ENCODE measurements around the gene PIM3.
A peak's percentile ranks its signal among the peaks of the same experiment; 100 is the strongest.

The PIM3 gene

DNA sequence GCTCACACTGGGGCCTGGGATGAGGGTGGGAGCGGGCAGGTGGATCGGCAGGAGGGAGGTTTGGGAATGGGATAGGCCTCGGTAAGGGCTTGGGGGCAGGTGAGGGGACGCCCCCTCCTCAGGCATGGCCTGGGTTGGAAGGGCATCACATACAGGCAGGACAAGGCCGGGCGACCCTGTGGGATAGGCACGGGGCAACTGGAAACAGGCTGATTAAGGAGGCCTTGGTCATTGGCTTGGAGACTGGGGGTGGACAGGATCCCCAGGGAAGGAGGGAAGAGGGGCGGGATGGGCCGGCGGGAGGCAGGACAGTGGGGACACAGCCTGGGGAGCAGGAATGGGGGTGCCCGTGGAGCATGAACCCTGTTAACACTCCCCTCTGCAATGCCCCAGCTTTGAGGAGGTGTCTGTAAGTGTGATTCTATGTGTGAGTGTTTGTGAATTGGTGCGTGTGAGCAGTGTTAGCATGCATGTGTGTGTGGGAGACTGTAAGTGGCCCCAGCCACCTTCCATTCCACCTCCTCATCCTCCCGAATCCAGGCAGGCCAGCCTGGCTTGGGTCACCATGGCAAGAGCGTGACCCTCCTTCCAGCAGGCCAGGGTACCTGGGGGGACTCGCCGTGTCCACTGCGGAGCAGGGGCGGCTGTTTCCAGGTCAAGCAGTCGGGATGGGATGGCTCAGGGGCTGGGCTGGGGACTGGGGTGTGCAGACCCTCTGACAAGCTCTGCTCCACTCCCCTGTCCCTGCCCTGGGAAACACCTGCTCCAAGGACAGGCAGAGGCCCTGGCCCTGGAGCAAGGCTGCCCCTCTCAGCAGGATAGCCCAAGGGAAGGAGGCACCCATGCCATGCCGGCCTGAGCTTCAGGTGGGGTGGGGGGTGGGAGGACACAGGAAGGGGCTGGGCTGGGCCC, 3.4 kb upstream of the PIM3 start:
- no peak for DNase-seq

DNA sequence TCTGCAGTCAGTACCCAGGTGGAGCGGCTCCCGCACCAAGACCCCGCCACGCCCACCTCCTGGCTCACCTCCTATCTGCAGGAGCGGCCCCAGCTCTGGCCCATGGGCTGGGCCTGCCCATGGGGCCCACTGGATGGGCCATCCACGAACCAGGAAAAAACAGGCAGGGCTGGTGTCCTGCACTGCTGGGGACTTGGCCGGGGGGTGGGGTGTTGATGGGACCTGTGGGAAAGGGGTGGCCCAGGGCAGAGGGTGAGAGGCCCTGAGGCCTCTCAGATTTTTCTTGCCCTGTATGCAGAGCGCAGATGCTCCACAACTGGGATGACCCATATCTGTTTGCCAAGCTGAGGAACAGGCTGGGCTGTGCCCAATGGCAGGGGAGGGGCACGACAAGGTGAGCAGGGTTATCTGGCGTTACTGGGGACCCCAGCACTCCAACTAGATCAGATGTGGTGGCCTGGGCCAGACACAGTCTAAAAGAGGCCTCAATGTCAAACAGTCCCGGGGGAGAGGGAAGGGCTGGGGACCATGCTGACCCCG, 2.7 kb upstream of the PIM3 start:
- DNase-seq: no peak

DNA sequence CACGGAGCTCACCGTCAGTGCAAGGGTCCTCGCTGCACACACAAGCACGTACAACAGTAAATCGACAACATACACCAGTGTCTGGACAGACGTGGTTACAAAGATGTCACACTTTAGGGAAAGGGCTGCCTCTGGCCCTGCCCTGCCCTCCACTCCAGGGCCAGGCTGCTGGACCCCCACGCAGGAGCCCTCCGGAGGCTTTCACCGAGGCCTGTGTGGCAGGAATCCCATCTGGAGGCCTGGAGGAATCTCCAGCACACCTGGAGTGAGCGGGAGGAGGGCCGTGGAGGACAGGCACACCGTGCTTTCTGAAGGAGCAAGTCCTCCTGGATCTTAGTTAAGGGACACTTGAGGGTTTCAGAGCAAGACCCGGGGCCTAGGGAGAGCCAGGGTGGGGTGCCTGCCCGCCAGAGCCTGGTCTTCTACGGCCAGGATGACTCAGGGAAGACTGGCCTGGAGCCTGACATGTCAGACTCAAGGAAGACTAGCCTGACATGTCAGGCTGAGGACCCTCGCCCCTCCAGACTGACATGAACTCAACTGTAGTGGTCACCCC, 2.1 kb upstream of the PIM3 start:
- no peak for DNase-seq

DNA sequence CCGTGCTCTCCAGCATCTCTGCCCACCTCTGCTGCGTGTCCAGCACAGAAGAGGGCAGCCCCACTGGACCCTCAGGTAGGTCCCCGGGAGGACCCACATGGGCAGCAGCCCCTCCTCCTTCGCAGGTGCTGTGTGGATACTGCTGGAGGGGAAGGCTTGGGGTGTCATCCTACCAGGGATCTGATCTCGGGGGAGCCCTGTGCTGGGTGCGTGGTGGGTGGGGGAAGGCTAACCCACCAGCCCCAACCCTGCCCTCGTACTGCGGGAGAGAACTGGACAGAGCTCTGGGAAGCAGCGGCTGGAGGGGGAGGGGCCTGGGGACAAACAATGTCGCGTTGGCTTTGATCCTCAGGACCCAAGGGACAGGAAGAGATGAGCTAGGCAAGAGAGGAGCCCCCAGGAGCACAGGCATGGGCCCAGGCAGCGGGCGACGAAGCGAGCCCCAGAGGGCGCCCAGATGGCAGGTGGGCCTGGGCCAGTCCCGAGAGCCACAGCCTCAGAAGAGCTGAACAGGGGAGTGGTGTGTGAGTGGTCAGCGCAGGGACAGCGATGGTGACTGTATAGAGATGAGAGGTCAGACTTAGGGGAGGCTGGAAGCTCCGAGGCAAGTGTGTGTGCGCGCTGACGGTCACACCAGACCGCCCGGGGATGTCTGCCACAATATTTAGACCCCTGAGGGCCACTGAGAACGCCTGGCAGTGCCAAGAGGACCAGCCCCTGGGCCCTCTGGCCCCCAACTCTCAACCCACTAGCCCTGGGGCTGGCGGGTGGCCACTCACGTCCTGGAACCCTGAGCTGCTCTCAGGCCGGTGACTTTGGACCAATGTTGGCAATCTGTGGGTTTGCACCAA, 1.4 kb upstream of the PIM3 start:
- no peak for DNase-seq

DNA sequence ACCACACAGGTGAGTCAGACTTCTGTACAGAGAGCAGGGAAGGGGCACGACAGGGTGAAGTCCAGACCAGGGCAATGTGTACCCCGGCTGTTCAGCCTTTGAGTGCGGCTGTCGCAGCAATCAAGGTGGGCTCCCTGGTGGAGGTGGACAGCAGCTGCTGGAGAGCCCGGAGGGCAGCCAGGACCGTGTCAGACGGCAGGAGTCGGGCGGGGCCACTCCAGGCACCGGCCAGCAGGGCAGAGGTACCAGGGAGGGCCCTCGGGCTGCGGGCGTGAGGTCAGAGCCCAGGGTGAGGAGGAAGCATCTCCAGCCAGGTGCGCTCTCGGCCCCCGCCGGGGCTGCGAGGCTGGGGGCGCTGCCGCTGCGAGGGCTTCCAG, 802 bp upstream of the PIM3 start:
- no peak for DNase-seq

DNA sequence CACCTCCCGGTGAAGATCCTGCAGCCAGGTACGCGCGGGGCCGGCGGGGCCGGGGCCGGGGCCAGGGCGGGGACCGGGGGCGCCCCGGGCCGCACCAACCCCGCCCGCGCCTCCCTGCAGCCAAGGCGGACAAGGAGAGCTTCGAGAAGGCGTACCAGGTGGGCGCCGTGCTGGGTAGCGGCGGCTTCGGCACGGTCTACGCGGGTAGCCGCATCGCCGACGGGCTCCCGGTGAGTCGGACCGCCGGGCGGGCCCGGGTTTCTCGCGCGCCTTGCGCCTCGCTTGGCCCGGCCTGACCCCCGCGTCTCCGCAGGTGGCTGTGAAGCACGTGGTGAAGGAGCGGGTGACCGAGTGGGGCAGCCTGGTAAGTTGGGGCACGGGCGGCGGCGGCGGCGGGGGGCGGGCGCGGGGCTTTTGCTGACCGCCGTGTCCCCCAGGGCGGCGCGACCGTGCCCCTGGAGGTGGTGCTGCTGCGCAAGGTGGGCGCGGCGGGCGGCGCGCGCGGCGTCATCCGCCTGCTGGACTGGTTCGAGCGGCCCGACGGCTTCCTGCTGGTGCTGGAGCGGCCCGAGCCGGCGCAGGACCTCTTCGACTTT, 531 bp downstream of the PIM3 start:
- peak; percentile 80 for DNase-seq

DNA sequence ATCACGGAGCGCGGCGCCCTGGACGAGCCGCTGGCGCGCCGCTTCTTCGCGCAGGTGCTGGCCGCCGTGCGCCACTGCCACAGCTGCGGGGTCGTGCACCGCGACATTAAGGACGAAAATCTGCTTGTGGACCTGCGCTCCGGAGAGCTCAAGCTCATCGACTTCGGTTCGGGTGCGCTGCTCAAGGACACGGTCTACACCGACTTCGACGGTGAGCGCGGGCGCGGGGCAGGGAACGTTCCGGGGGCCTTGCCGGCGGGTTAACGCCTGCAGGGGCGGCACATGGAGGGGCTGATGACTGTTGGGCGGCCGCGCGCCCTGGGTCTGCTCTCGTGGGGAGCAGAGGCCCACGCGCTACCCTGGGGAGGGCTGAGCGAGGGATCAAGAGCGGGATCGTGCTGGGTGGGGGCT, 1.0 kb downstream of the PIM3 start:
- peak; percentile 70 for DNase-seq

DNA sequence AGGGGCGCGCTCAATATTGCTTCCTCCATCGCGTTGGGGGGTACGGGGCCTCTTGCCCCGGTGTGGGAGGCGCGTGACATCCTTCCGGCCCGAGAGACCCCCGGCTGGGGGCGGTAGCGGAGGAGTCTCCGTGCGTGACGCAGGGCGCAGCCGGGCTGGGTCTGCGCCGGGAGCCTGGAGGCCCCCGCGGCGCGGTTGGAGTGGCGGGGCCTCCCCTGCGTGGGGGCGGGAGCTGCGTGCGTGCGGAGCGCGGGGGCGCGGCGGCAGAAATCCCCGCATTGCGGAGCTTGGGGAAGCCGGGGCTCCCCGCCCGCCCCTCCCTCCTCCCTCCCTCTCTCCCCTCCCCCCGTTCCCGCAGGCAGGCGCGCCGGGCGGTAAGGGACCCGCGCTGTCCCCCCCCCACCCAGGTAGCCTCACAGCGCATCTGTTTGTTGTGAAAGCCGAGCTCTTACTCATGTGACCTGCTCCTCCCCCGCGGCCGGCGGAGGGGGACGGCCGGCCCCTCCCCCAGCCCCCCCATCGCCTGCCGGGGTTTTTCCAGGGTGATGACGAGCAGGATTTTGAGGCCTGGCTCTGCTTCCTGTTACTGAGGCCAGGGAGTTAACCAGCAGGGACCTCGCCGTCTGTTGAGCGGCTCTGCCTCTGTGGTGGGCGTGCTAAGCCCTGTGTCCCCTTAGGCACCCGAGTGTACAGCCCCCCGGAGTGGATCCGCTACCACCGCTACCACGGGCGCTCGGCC, 1.6 kb downstream of the PIM3 start:
- DNase-seq: peak; percentile 96

DNA sequence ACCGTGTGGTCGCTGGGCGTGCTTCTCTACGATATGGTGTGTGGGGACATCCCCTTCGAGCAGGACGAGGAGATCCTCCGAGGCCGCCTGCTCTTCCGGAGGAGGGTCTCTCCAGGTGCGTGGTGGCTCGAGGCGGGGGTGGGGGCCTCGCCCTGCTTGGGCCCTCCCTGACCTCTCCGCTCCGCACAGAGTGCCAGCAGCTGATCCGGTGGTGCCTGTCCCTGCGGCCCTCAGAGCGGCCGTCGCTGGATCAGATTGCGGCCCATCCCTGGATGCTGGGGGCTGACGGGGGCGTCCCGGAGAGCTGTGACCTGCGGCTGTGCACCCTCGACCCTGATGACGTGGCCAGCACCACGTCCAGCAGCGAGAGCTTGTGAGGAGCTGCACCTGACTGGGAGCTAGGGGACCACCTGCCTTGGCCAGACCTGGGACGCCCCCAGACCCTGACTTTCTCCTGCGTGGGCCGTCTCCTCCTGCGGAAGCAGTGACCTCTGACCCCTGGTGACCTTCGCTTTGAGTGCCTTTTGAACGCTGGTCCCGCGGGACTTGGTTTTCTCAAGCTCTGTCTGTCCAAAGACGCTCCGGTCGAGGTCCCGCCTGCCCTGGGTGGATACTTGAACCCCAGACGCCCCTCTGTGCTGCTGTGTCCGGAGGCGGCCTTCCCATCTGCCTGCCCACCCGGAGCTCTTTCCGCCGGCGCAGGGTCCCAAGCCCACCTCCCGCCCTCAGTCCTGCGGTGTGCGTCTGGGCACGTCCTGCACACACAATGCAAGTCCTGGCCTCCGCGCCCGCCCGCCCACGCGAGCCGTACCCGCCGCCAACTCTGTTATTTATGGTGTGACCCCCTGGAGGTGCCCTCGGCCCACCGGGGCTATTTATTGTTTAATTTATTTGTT, 2.4 kb downstream of the PIM3 start:
- DNase-seq: no peak

DNA sequence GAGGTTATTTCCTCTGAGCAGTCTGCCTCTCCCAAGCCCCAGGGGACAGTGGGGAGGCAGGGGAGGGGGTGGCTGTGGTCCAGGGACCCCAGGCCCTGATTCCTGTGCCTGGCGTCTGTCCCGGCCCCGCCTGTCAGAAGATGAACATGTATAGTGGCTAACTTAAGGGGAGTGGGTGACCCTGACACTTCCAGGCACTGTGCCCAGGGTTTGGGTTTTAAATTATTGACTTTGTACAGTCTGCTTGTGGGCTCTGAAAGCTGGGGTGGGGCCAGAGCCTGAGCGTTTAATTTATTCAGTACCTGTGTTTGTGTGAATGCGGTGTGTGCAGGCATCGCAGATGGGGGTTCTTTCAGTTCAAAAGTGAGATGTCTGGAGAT, 3.1 kb downstream of the PIM3 start:
- DNase-seq: peak; percentile 84

DNA sequence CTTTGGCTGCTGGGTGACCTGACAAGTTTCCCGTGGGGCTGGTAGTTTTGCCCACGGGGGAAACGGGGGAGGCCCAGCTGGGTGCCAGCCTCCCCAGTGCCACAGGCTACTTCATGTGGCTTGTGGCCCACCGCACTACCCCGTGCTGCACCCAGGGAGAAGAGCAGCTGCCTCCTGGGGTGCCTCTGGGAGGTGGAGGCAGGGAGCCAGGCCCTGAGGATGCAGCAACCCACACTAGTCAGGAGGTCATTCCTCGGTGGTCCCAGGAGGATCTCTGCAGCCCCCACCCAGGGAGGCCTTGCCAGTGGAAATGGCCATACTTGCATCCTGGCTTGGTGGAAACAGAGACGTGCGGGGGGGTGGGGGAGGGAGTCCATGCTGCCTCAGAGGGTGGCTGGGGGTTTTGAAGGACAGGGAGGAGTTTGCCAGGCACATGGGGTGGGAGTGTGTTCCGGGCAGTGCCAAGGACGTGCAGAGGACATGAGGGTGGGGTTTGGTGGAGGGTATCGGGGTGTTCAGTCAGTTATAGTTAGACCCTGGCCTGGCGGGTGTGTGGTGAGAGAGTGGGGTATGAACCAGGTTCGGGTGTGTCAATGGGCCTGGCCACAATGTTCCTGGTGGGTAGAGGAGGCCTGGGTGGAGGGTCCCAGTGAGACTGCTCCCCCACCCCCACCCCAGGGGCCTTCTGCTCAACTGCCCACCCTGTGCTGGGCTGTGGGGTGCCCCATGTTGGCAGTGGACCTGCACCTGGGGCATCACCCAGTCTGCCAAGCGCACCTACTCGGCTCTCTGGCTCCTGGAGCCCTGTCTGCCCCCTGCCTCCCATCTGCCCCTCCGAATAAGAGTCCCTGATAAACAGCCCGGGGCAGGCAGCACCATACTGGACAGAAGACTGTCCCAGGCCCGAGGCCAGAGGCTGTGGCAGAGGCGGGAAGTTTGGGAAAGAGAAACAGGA, 3.8 kb downstream of the PIM3 start:
- DNase-seq: no peak

DNA sequence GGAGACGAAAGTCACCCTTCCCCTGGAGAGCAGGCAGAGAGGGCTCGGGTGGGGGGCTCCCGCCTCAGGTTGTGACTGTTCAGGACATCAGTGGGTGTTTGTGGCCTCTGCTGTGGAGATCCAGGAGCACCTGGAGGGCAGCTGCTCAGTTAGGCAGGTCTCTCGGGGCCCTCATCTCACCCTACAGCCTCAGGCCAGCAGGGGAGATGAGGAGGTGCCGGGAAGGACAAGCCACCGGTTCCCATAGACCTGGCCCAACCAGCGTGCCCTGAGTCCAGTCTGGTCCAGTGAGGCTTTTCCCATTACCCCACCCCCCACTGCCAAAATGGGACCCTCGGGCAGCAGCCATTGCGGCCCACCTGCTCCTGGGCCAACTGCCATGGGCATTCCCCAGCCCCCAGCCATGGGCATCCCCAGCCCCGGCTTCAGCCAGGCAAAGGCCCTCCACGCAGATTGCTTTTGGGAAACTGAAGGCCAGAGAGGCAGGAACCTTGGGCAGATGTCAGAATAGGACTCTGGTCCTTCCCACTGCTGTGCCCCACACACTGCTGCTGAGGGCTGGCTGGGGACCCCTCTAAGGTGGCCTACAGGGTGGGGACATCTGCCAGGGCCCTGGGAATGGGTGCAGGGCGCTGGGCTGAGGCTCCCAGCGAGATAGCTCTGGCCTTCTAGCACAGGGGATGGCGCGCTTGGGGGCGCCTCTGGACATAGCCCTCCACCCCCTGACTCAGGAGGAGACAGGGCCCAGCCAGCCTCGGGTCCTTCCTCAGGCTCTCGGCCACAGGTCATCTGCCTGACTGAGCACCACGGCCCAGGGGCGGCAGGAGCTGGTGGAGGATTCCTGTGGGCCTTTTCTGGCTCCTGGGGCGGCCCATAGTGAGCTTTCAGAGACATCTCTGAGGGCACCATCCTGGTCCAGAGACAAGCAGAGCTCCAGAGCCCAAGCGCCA, 4.8 kb downstream of the PIM3 start:
- DNase-seq: no peak

DNA sequence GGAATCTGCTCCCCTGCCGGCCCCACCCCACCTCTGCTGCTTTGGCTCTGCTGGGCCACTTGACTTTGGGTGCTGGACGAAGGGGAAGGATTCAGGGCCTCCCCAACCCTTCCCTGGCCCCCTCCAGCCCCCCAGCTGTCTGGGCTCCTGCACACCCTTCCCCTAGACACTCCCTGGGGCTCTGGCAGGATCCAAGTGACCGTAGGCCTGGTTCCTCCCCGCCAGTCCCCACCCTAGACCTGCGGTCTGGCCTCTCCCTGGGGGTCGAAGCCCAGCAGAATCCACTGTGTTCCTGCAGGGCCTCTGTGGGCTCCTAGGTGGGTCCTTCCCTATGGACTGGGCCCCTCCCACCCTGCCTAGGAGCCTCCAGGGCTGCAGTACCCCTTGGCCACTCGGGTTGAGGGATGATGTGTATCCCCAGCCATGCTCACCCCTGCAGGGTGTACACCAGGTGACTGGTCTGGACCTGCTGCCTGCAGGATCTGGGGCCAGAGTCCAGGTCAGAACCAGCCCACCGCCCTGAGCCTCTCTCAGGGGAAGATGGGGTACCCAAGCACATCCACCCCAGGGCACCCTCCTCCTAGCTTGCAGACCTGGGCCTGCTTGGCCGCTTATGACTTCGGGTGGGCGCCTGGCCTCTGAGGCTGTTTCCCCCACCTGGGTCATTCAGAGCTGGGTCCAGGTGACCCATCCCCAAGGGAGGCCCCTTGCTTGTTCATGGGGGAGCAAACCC, 5.6 kb downstream of the PIM3 start:
- DNase-seq: no peak

DNA sequence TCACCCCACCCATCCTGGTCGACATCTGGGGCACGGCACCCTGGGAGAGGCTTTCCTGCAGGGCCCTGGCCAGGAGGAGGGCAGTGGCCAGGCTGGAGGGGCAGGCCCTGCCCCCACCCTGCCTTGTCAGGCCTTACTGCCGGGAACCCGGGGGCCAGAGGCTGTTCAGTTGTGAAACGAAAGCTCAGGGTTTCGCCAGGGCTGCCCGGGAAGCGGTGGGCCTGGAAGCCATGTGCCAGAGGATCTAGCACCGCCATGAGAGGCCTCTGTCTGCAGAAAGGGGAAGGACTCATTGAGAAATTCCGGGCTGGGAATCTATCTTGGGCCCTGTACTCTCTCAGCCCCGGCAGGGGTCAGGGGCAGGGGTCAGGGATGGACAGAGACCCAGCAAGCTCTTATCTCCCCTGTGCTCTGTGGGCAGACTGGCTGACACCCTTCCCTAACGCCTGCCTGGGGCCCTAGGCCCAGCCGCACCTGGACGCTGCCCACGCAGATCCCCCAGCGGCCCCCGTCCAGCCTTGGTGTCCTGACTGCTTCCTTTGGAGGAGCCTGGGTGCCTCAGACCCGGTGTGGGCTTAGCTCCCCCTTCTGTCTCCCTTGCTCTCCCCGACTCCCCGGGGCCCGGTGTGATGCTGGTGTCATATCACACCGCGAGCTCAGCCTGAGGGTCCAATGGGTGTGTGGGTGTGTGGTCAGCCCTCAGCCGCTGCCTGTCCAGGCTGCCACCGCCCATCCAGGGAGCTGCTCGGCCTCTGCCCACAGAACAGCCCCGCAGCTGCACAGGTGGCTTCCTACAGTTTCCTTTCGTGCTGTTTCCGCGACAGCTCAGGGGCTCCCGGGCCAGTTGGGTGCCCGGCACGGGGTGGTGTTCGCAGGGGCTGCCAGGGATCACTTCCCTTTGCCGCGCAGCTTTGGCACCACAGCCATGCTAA, 6.5 kb downstream of the PIM3 start:
- no peak for DNase-seq

DNA sequence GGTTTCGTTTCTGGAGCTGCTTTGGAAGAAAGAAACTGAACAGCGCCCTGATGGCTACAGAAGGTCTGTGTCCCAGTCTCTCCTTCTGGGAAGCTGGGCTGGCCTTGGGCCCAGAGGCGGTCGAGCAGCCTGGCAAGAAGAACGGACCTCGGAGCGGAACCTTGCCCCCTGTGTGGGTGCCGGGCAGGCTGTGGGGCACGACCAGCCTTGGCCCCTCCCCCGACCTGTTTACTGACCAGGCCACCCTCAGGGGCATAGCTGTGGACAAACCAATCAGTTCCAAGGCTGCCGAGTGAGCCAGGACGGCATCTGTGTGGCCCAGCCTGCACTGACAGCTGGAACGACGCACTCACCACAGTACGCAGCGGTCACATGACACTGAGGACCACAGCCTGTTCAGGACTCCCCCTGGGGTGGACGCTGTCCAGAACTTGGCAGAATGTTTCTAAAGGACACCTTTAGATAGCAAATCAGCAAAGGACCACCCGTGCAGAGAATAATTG, 7.2 kb downstream of the PIM3 start:
- DNase-seq: no peak

DNA sequence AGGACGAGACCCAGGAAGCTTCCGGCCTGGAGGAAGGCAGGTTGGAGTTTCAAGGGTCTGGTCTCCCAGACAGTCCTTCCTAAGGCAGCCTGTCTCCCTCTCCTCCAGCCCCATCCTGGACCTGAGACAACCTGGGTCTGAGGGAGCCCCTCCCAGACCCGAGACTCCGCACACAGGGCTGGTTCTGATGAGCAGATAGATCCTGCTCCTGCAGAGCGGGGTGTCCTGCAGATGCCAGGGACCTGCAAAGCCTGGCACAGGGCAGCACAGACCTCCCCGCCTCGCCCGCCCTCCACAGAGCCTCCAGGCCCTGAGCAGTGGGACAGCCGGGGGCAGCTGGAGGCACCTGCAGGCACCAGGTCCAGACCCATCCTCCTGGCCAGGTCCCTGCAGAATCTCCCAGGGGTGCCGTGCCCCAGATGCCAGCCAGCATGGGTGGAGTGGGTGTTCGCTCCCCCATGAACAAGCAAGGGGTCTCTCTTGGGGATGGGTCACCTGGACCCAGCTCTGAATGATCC, 7.8 kb downstream of the PIM3 start:
- DNase-seq: no peak

All from NCI-H69 (cell line).